Epithelial cell of esophagus (primary cell): Measurements from ENCODE around the gene FAM168B.
A peak's percentile ranks its signal among the peaks of the same experiment; 100 is the strongest.

Experiments used
- DNase-seq: peaks from one replicate; pipeline ENCODE4 v3.0.0; 2010; ENCODE audit warnings: low read depth
- H3K4me3 ChIP-seq: 2 replicates; pipeline ENCODE4 v1.5.1; 2011; ENCODE audit warnings: mild to moderate bottlenecking, low read length, control low read depth
- CTCF ChIP-seq: IDR thresholded peaks from 2 replicates; pipeline ENCODE4 v1.5.1; 2011; ENCODE audit warnings: low read depth, mild to moderate bottlenecking, low read length, control low read depth, inconsistent platforms; ENCODE audit not compliant: insufficient read depth; ENCODE audit errors: missing control alignments

FAM168B gene

GRCh38 chr2:131046028-131046917, 47.0 kb downstream of the FAM168B start:
- no peak overlapping the region for H3K4me3 ChIP-seq
- no peak for TF ChIP-seq CTCF
- no peak for DNase-seq

GRCh38 chr2:131045286-131046027, 47.8 kb downstream of the FAM168B start:
- TF ChIP-seq CTCF: no peak
- no peak for DNase-seq
- no peak overlapping the region for H3K4me3 ChIP-seq

- no peak overlapping the region for H3K4me3 ChIP-seq
- no peak for DNase-seq
- TF ChIP-seq CTCF: no peak
Measured at GRCh38 chr2:131044757-131045150, 48.5 kb downstream of the FAM168B start.

- H3K4me3 ChIP-seq: no peak overlapping the region
- TF ChIP-seq CTCF: no peak
- no peak for DNase-seq
Measured at GRCh38 chr2:131044075-131044756, 49.0 kb downstream of the FAM168B start.

- no peak for DNase-seq
- TF ChIP-seq CTCF: no peak
- H3K4me3 ChIP-seq: no peak overlapping the region
Measured at GRCh38 chr2:131043199-131044074, 49.8 kb downstream of the FAM168B start.

- no peak overlapping the region for H3K4me3 ChIP-seq
- no peak for TF ChIP-seq CTCF
- DNase-seq: peak; percentile 50
Measured at GRCh38 chr2:131042148-131042775, 51.0 kb downstream of the FAM168B start.
